GM21367 (cell line): Measurements from ENCODE around the gene KRT76.

Experiments
- ATAC-seq: cut with Tn5 transposase; IDR thresholded peaks from one replicate; pipeline ENCODE4 v1.9.1; 2021; ENCODE audit not compliant: unreplicated experiment

Gene KRT76

GRCh38 chr12:52741375-52742195 lies 35.6 kb downstream of the KRT76 start:
- no peak for ATAC-seq

GRCh38 chr12:52740584-52740983 lies 36.6 kb downstream of the KRT76 start:
- no peak for ATAC-seq

GRCh38 chr12:52739963-52740362 lies 37.2 kb downstream of the KRT76 start:
- ATAC-seq: no peak

- no peak for ATAC-seq
Observed at GRCh38 chr12:52735816-52736632, 41.1 kb downstream of the KRT76 start.

- no peak for ATAC-seq
Observed at GRCh38 chr12:52735106-52735505, 42.0 kb downstream of the KRT76 start.

- ATAC-seq: no peak
Observed at GRCh38 chr12:52730793-52731192, 46.4 kb downstream of the KRT76 start.

- no peak for ATAC-seq
Observed at GRCh38 chr12:52730383-52730782, 46.8 kb downstream of the KRT76 start.

GRCh38 chr12:52729147-52729546 lies 48.0 kb downstream of the KRT76 start:
- no peak for ATAC-seq

GRCh38 chr12:52728374-52728773 lies 48.8 kb downstream of the KRT76 start:
- ATAC-seq: no peak

GRCh38 chr12:52727037-52727436 lies 50.1 kb downstream of the KRT76 start:
- no peak for ATAC-seq

GRCh38 chr12:52726451-52726850 lies 50.7 kb downstream of the KRT76 start:
- no peak for ATAC-seq

GRCh38 chr12:52724384-52724783 lies 52.8 kb downstream of the KRT76 start:
- no peak for ATAC-seq

- ATAC-seq: no peak
Observed at GRCh38 chr12:52722680-52723079, 54.5 kb downstream of the KRT76 start.

GRCh38 chr12:52721838-52722470 lies 55.2 kb downstream of the KRT76 start:
- ATAC-seq: no peak

GRCh38 chr12:52720365-52720886 lies 56.7 kb downstream of the KRT76 start:
- ATAC-seq: no peak
